ENCODE measurements around the gene TM9SF4. TPM values are rescaled to one million over a fixed set of nuclear protein-coding genes. Genes with fewer than 3 reads are reported as not detected.

TM9SF4 gene
- total RNA-seq, 1 experiment from 2014 or later: 67.8 TPM

DNA sequence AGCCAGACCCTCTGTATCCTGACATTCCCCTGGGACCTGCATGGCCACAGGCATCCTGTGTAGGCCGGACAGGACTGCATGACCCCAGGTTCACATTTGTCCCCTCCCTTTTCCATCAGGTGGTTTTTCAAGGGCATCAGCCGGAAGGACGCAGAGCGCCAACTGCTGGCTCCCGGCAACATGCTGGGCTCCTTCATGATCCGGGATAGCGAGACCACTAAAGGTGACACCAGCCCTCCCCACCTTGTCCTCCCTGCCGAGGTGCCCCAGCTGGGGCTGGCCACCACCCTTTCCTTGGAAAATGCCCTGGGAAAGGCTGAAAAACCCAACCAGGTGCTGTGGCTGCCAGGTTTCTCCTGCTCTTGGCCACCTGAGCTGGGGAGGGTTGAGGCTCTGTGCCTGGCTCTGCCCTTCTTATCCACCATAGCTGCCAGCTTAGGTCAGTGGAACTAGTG lies 29.8 kb upstream of the TM9SF4 start:
- Histone ChIP-seq H3K4me1 (replicated peaks; ENCODE audit: insufficient read depth) (no peaks in the 10 kb centered on the region), H3K27me3 (ENCODE audit: insufficient read depth, low read depth) (peaks cover 53% of the 10 kb centered on the region), H3K4me3 (no peak overlapping the region), H3K9me3 (ENCODE audit: insufficient read depth, low read depth) (no peaks in the 10 kb centered on the region), H3K79me2 (ENCODE audit: low read depth) (no peaks in the 10 kb centered on the region), H3F3A (ENCODE audit: insufficient read depth, low read depth) (no peaks in the 10 kb centered on the region), H4K20me1 (ENCODE audit: insufficient read depth) (no peaks in the 10 kb centered on the region), H3K36me3 (ENCODE audit: low read depth) (no peaks in the 10 kb centered on the region), H2AFZ (no peak overlapping the region), H3K9me2 (ENCODE audit: insufficient read depth) (no peaks in the 10 kb centered on the region), H3K27ac (no peak overlapping the region), H3K4me2 (no peak overlapping the region)
- ChIA-PET CTCF (interaction anchor here (0.9 kb wide), 1 partner anchor 8 kb away, joined by 3 read pairs; no protein-coding TSS in a partner anchor), POLR2A (ENCODE audit: unreplicated experiment) (no interaction called here)
- no peak for DNase-seq
- TF ChIP-seq EZH2 (IDR thresholded peaks at IDR 0.05; ENCODE audit: low read depth): no peak
- TF ChIP-seq, protein P1, sequence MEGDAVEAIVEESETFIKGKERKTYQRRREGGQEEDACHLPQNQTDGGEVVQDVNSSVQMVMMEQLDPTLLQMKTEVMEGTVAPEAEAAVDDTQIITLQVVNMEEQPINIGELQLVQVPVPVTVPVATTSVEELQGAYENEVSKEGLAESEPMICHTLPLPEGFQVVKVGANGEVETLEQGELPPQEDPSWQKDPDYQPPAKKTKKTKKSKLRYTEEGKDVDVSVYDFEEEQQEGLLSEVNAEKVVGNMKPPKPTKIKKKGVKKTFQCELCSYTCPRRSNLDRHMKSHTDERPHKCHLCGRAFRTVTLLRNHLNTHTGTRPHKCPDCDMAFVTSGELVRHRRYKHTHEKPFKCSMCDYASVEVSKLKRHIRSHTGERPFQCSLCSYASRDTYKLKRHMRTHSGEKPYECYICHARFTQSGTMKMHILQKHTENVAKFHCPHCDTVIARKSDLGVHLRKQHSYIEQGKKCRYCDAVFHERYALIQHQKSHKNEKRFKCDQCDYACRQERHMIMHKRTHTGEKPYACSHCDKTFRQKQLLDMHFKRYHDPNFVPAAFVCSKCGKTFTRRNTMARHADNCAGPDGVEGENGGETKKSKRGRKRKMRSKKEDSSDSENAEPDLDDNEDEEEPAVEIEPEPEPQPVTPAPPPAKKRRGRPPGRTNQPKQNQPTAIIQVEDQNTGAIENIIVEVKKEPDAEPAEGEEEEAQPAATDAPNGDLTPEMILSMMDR (conservative IDR thresholded peaks at IDR 0.05): no peak
- intact Hi-C loops (cut with micrococcal nuclease; ENCODE audit: unreplicated experiment): no loop called here
- no TSS peak for BruUV-seq (replicated peaks)

DNA sequence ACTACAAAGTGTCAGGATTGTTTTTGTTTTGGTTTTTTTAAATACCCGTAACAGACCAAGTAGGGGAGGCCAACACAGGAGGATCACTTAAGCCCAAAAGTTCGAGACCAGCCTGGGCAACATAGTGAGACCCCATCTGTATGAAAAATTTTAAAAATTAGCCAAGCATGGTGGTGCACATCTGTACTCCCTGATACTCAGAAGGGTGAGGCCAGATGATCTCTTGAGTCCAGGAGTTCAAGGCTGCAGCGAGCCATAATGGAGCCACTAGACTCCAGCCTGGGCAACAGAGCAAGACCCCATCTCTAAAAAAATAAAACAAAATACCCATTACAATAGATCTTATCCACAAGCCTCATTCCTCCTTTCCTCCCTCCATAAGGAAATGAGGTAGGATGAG lies 28.7 kb upstream of the TM9SF4 start:
- Histone ChIP-seq H3K36me3 (ENCODE audit: low read depth) (no peaks in the 10 kb centered on the region), H2AFZ (no peak overlapping the region), H3K9me3 (ENCODE audit: insufficient read depth, low read depth) (no peaks in the 10 kb centered on the region), H3K27ac (no peak overlapping the region), H3K4me3 (no peak overlapping the region), H3F3A (ENCODE audit: insufficient read depth, low read depth) (no peaks in the 10 kb centered on the region), H3K4me2 (no peak overlapping the region), H3K79me2 (ENCODE audit: low read depth) (no peaks in the 10 kb centered on the region), H3K4me1 (replicated peaks; ENCODE audit: insufficient read depth) (no peaks in the 10 kb centered on the region), H3K27me3 (ENCODE audit: insufficient read depth, low read depth) (peaks cover 48% of the 10 kb centered on the region), H3K9me2 (ENCODE audit: insufficient read depth) (no peaks in the 10 kb centered on the region), H4K20me1 (ENCODE audit: insufficient read depth) (no peaks in the 10 kb centered on the region; the same call in 1 of the 2 replicates)
- no peak for DNase-seq
- intact Hi-C loops (cut with micrococcal nuclease; ENCODE audit: unreplicated experiment): no loop called here
- no TSS peak for BruUV-seq (replicated peaks)
- ChIA-PET POLR2A (ENCODE audit: unreplicated experiment) (no interaction called here), CTCF (interaction anchor here (0.7 kb wide), 1 partner anchor 11 kb away, joined by 4 read pairs; no protein-coding TSS in a partner anchor)
- TF ChIP-seq, protein P1 (conservative IDR thresholded peaks at IDR 0.05): no peak
- TF ChIP-seq EZH2 (IDR thresholded peaks at IDR 0.05; ENCODE audit: low read depth): no peak

DNA sequence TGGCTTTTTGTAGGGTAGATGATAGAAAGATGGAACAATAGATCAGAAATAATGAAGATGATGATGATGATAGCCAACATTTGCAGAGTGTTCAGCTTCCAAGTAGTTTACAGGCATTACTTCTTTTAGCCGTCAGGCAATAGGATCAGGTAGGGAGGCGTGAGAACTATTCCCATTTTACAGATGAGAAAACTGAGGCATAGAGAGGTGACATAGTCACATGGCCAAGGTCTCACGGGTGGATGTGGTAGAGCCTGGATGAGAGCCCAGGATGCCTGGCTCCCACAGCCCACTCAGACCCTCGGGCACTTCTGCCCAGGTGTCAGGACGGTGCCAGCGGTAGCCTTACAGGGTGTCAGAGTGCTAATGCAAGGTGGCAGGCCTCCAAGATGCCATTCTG lies 26.0 kb upstream of the TM9SF4 start:
- no peak for DNase-seq
- H3K27ac ChIP-seq: no peak overlapping the region
- CTCF ChIA-PET: no interaction called here

More for the DNA sequence above, 26.0 kb upstream of the TM9SF4 start:
- intact Hi-C loops (cut with micrococcal nuclease; ENCODE audit: unreplicated experiment): no loop called here
- Histone ChIP-seq H3F3A (ENCODE audit: insufficient read depth, low read depth) (no peaks in the 10 kb centered on the region), H3K36me3 (ENCODE audit: low read depth) (no peaks in the 10 kb centered on the region), H2AFZ (no peak overlapping the region), H3K79me2 (ENCODE audit: low read depth) (no peaks in the 10 kb centered on the region), H3K4me3 (no peak overlapping the region), H3K27me3 (ENCODE audit: insufficient read depth, low read depth) (peaks cover 41% of the 10 kb centered on the region), H3K9me3 (ENCODE audit: insufficient read depth, low read depth) (no peaks in the 10 kb centered on the region), H4K20me1 (ENCODE audit: insufficient read depth) (no peaks in the 10 kb centered on the region; the same call in 1 of the 2 replicates), H3K9me2 (ENCODE audit: insufficient read depth) (no peaks in the 10 kb centered on the region), H3K4me1 (replicated peaks; ENCODE audit: insufficient read depth) (no peaks in the 10 kb centered on the region), H3K4me2 (no peak overlapping the region)
- TF ChIP-seq EZH2 (IDR thresholded peaks at IDR 0.05; ENCODE audit: low read depth): no peak
- TF ChIP-seq, protein P1 (conservative IDR thresholded peaks at IDR 0.05): no peak
- BruUV-seq (replicated peaks): no TSS peak
- POLR2A ChIA-PET (ENCODE audit: unreplicated experiment): no interaction called here
